WTC11 (cell line): ENCODE results near the gene NPAS2.

Source experiments
- ATF3 ChIP-seq: sonication (generic); formaldehyde crosslinking; conservative IDR thresholded peaks from 2 replicates; pipeline ENCODE4 v1.8.1; 2022; ENCODE audit warnings: mild to moderate bottlenecking, missing genetic modification reagents
- ATF6 ChIP-seq: sonication (generic); formaldehyde crosslinking; IDR thresholded peaks from 2 replicates; pipeline ENCODE4 v1.8.1; 2023; ENCODE audit warnings: mild to moderate bottlenecking, missing genetic modification reagents
- CBFB ChIP-seq: sonication (generic); formaldehyde crosslinking; IDR thresholded peaks from 2 replicates; pipeline ENCODE4 v1.8.1; 2022; ENCODE audit warnings: mild to moderate bottlenecking, low read depth, missing genetic modification reagents
- CREB1 ChIP-seq: sonication (generic); formaldehyde crosslinking; IDR thresholded peaks from 2 replicates; pipeline ENCODE4 v1.8.0; 2023; ENCODE audit warnings: mild to moderate bottlenecking, missing genetic modification reagents
- CTCF ChIP-seq: fragments of 200-600 bp; IDR thresholded peaks from 2 replicates; pipeline ENCODE4 v1.8.0; 2022; ENCODE audit warnings: antibody characterized with exemption
- ELF4 ChIP-seq: sonication (generic); formaldehyde crosslinking; IDR thresholded peaks from 2 replicates; pipeline ENCODE4 v1.8.1; 2022; ENCODE audit warnings: low read depth, mild to moderate bottlenecking, moderate library complexity, missing genetic modification reagents
- TCF7 ChIP-seq: sonication (generic); formaldehyde crosslinking; IDR thresholded peaks from 2 replicates; pipeline ENCODE4 v1.8.0; 2022; ENCODE audit warnings: mild to moderate bottlenecking, low read depth, missing genetic modification reagents, moderate library complexity
- USF1 ChIP-seq: sonication (generic); formaldehyde crosslinking; IDR thresholded peaks from 2 replicates; pipeline ENCODE4 v1.8.0; 2022; ENCODE audit warnings: mild to moderate bottlenecking, missing genetic modification reagents
- ZNF121 ChIP-seq: sonication (generic); formaldehyde crosslinking; IDR thresholded peaks from 2 replicates; pipeline ENCODE4 v1.8.0; 2023; ENCODE audit warnings: missing genetic modification reagents
- ZNF416 ChIP-seq: fragments of 250-450 bp; sonication (Bioruptor Pico); IDR thresholded peaks from 2 replicates; pipeline ENCODE4 v1.9.0; 2021; ENCODE audit warnings: mild to moderate bottlenecking, inconsistent platforms
- ZNF671 ChIP-seq: fragments of 250-450 bp; sonication (Bioruptor Pico); IDR thresholded peaks from 2 replicates; pipeline ENCODE4 v1.8.0; 2021; ENCODE audit warnings: mild to moderate bottlenecking

- TF ChIP-seq CTCF (peak; percentile 70; the same call in 1 of the 2 replicates), TCF7 (CRISPR knock-in tag) (no peak), CBFB (CRISPR knock-in tag) (no peak), ELF4 (no peak), CREB1 (no peak), ZNF121 (no peak), ATF6 (no peak), USF1 (no peak), ZNF671 (CRISPR knock-in tag) (no peak), ATF3 (no peak), ZNF416 (CRISPR knock-in tag) (no peak)
Observed at GRCh38 chr2:101012706-101013181, 192.8 kb downstream of the NPAS2 start.
